GM03348 (cell line): Measurements from ENCODE around the gene STBD1.
"Not testable (repeated sequence)": the region's sequence is repeated elsewhere in the genome, so short reads cannot be mapped to it uniquely, and the experiment has no call there.

Experiments
- DNase-seq: peaks from one replicate; pipeline ENCODE4 v3.0.0; 2012; ENCODE audit warnings: low spot score

The STBD1 gene

GRCh38 chr4:76305971-76306881 is at the start of gene STBD1:
STBD1 (plus strand) TSS chr4:76306733; CDS start chr4:76306770, 37 bp downstream.
- peak; percentile 88 for DNase-seq

DNA sequence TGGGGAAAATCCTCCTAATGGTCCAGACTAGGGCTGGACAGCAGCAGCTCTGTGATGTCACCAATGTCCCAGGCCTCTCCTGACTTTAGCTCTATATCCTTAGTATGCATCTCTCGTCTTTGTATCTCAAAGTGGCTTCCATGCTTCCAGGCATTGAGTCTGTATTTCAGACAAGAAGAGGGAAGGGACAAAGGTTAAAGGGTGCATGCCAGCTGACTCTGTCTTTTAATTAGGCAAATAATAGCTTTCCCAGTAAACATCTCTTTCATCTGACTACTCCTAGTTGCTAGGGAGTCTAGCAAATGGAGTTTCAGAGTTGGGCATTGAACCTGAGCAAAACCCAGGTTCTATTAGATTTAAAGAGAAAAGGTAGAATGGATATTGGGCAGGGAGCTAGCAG is 49.6 kb upstream of the STBD1 start:
- DNase-seq = no peak

DNA sequence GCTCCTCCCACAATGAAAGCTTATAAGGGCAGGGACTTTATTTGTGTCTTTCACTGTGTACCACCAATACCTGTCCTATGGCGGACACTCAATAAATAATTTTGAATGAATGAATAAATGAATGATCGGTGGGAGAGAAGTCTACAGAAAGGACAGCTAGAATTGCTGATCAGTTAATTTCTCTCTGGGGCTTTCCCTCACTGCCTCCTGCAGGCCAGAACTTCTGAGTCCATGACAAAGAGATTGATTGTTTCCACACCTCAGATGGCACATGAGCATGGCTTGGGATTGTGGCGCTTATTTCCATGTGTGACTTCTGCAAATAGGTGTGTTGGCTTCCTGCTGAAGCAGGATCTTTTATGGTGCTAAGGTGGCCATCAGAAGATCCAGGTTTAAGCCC is 48.7 kb upstream of the STBD1 start:
- DNase-seq = no peak

GRCh38 chr4:76260571-76260970 is 46.0 kb upstream of the STBD1 start:
- no peak for DNase-seq

- no peak for DNase-seq
Measured at GRCh38 chr4:76265631-76266218, 40.8 kb upstream of the STBD1 start.

DNA sequence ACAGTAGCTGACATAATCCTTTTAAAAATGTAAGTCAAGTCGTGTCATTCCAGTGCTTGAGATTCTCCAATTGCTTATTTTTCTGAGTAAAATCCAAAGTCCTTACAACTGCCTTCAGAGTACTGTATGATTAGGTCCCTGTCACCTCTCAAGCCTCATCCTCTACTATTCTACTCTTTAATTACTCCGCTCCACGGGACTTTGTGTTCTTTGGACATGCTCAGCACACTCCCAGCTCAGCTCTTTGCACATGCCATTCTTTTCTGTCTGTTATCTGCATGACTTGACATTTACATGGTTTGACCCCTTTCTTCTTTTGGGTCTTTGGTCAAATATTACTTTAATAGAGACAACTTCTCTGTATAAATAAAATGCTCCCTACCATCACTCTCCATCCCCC is 39.9 kb upstream of the STBD1 start:
- no peak for DNase-seq

DNA sequence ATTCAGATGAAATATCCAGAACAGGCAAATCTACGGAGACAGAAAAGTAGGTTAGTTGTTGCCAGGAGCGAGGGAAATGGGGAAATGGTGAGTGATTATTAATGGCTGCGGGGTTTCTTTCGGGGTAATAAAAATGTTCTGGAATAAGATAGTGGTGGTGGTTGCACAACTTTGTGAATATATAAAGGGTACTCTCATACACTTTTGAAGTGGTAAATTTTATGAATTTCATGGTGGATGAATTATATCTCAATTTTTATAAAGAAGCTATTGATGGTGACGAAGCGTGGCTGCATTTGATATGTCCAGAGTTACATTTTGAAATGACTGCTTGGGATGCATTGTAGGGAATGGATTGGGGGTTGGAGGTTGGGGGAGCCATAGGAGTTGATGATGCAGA is 38.7 kb upstream of the STBD1 start:
- DNase-seq = no peak

DNA sequence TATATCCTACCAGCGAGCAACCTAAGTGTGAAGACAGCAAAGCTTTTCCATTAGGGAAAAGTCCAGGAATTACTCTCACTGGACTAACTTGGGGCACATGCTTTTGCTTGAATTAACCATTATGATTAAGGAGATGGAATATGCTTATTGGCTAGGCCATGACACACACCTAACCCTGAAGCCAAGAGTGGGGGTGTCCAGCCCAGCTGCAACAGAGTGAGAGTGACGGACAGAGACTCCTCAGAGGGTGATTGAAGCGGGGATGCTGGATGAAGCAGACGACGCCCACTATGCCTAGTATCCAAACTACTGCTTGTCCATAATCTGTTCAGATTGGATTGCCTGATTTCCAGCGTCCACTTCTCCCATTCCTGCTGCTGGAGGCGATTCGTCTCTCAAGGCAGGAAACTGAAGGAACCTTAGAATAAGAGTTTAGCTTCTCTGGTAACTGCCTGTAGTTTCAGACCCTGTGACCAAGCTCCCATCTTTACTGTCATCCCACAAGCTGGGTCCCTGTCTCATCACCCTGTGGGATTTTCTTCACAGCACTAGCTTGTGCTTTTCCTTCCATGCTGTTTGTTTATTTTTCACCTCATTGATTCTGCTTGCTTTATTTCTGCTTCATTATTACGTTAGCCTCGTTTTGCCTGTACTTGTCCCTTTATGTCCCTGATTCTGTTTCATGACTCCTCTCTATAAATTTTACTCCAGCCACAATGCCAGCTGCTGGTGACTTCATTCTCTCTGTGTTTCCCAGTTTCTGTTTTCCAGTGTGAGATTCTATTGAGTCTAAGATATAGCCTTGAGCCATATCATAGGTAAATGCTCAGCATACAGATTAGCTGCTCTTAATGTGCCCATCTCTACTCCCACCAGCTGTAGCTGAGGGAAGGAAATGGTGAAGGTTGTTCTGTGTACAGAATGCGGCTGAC is 36.0 kb upstream of the STBD1 start:
- DNase-seq = no peak

DNA sequence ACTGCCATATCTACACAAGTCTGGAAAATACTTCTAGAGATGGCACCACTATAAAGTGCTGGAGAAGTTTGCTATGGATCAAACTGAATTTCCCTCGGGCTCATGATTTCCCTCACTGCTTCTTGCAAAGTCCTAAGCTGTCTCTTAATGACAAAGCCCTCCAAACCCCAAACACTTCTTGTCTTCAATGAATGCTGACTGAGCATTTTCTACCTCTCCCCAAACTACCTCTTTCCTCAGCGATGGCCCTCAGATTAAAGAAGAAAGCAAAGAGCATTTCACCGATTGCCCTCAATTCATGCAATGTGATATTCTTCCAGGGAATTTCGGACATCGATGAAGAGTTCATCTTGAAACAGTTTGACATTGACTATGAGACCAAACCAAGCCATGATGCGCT is 35.3 kb upstream of the STBD1 start:
- DNase-seq = no peak

GRCh38 chr4:76272073-76272472 is 34.5 kb upstream of the STBD1 start:
- no peak for DNase-seq

GRCh38 chr4:76272582-76272981 is 34.0 kb upstream of the STBD1 start:
- no peak for DNase-seq

GRCh38 chr4:76272999-76273398 is 33.5 kb upstream of the STBD1 start:
- DNase-seq = no peak

- DNase-seq = no peak
Measured at GRCh38 chr4:76275486-76276124, 30.9 kb upstream of the STBD1 start.

GRCh38 chr4:76276813-76277212 is 29.7 kb upstream of the STBD1 start:
- DNase-seq = no peak

DNA sequence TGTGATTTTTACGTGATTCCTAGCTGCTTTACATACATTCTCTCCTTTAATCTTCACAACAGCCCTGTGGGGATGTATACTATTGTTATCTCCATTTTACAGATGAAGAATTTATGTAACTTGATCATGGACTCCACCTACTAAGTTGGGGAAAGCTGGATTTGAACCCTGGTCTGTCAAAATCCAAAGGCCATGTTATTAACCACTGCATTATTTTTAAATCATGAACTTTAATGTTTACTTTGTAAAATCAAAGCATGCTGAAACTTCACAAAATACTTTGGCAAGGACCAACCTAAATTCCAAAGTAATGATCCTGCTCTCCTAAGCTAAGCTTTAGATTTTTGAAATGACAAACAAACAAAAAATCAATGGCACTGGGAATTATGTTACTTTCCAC is 28.9 kb upstream of the STBD1 start:
- DNase-seq = no peak

DNA sequence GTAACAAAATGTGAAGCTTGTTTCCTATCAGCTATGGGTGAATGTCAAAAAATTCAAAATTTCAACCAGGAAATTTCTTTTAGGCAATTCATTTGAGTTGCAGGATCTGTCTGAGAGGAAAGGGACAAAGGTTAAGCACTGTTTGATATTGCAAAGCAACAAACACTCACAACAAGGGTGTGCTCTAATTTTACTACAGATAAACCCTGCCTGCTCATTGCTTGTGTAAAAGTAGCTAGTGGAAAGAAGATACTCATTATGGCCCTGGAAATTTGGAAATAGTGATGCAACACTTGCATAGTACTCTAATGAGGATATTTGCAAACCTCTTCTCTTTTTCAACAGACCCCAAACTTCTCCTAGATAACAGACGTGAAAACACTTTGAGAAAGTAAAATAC is 27.9 kb upstream of the STBD1 start:
- DNase-seq = no peak

- DNase-seq = no peak
Measured at GRCh38 chr4:76279462-76279861, 27.1 kb upstream of the STBD1 start.

- no peak for DNase-seq
Measured at GRCh38 chr4:76280488-76281441, 25.8 kb upstream of the STBD1 start.

DNA sequence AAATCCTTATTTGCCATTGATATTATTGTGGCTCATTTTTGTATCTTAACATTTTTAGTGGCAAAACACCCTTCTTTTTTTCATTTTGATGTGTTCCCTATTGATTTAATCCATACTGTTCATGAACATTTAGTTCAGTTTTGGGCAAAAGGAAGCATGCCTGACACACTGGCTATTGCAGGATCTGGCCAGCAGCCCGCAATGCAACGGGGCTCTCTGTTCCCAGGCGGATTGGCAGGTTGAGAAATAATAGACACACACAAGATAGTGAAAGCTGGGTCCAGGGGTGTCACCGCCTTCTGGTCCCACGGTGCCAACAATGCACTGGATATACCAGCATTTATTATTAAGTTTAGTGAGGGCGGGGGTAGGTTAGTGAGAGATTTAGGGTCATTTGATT is 24.9 kb upstream of the STBD1 start:
- DNase-seq = not testable (repeated sequence)

GRCh38 chr4:76282941-76283689 is 23.4 kb upstream of the STBD1 start:
- no peak for DNase-seq
